ENCODE measurements around the gene JAG2.

JAG2 gene

GRCh38 chr14:105092171-105093037 lies 76.2 kb downstream of the JAG2 start:
- no peak for DNase-seq (ENCODE audit: low read depth in 2 of 2)

DNA sequence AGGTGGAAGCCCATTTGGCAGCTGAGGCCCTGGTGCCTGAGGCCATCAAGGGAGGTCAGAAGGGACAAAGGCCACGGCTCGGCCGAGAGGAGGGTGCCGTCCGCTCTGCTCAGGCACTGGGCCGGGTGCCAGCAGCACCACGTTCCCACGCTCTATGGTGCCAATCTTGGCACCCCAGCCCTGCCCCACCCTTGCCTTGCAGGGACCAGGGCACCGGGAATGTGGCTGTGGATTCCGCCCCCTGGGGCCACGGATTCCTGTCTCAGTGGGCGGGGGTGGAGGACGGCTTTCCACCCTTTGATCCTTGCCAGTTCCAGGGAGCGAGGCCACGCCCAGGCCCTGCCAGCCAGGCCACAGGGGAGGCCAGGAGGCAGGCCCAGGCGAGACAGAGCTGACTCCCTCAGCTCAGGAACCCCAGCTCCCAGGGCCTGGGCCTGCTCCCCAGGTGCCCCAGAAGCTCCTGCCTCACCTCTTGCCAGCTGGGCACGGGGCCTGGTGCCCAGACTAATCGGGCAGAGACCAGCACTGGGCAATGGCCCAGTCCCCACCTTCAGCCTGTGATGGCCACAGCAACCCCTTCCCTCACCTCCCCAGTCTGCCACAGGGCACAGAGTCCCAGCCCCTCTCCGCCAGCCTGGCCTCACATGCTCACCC lies 76.9 kb downstream of the JAG2 start:
- no peak for DNase-seq (ENCODE audit: low read depth in 2 of 2)

- DNase-seq (ENCODE audit: low read depth in 2 of 2) = no peak
Observed at GRCh38 chr14:105091054-105091516, 77.5 kb downstream of the JAG2 start.

All from fibroblast of skin of left quadriceps (primary cell).